Liver (tissue), 9 donors: ENCODE measurements around the gene NEK5. TPM values are rescaled to one million over a fixed set of nuclear protein-coding genes. Genes with fewer than 3 reads are reported as not detected.

Source experiments
- DNase-seq: peaks from one replicate; pipeline ENCODE4 v3.0.0-alpha.2; 2017; ENCODE audit warnings: low spot score
- H3K27ac ChIP-seq, 2 donors: one replicate each; pipeline ENCODE4 v1.7.0; 2013; ENCODE audit warnings: inconsistent platforms in 2 of 2, low read length in 2 of 2, control low read depth in 1 of 2, low read depth in 1 of 2, mild to moderate bottlenecking in 1 of 2
- H3K27me3 ChIP-seq, 4 donors: one replicate each; pipeline versions ENCODE4 v1.6.1 to v1.7.0; 2013; ENCODE audit warnings: low read length in 3 of 4, inconsistent platforms in 1 of 4, mild to moderate bottlenecking in 1 of 4, moderate library complexity in 1 of 4; ENCODE audit not compliant: control insufficient read depth in 4 of 4, insufficient read depth in 4 of 4
- H3K36me3 ChIP-seq, 4 donors: one replicate each; pipeline versions ENCODE4 v1.6.1 to v1.7.0; 2013; ENCODE audit warnings: low read length in 3 of 4, mild to moderate bottlenecking in 3 of 4, low read depth in 1 of 4, moderate library complexity in 1 of 4; ENCODE audit not compliant: control insufficient read depth in 4 of 4, insufficient read depth in 3 of 4
- H3K4me1 ChIP-seq, 4 donors: one replicate each; pipeline versions ENCODE4 v1.6.1 to v1.7.0; 2013; ENCODE audit warnings: low read length in 3 of 4, mild to moderate bottlenecking in 3 of 4, moderate library complexity in 1 of 4; ENCODE audit not compliant: control insufficient read depth in 4 of 4, insufficient read depth in 4 of 4
- H3K4me3 ChIP-seq, 3 donors: one replicate each; pipeline versions ENCODE4 v1.6.1 to v1.7.0; 2013; ENCODE audit warnings: low read length in 3 of 3, control low read depth in 1 of 3, low read depth in 1 of 3, mild to moderate bottlenecking in 1 of 3
- H3K9ac ChIP-seq, 2 donors: one replicate each; pipeline ENCODE4 v1.7.0; 2013; ENCODE audit warnings: low read length in 2 of 2, mild to moderate bottlenecking in 2 of 2, moderate library complexity in 2 of 2, control low read depth in 1 of 2, low read depth in 1 of 2
- H3K9me3 ChIP-seq, 4 donors: one replicate each; pipeline versions ENCODE4 v1.6.1 to v1.7.0; 2013; ENCODE audit warnings: low read length in 3 of 4; ENCODE audit not compliant: control insufficient read depth in 4 of 4
- ATF3 ChIP-seq: IDR thresholded peaks from 2 replicates; pipeline ENCODE4 v1.6.1; 2016; ENCODE audit warnings: antibody characterized with exemption
- EGR1 ChIP-seq, 2 donors: IDR thresholded peaks; 2 replicates each; pipeline ENCODE4 v1.6.1; 2016 to 2018; ENCODE audit warnings: antibody characterized with exemption in 2 of 2, low read depth in 2 of 2
- GABPA ChIP-seq, 2 donors: IDR thresholded peaks in 1 of 2; conservative IDR thresholded peaks in 1 of 2; 2 replicates each; pipeline ENCODE4 v1.6.1; 2016; ENCODE audit warnings: antibody characterized with exemption in 2 of 2, mild to moderate bottlenecking in 1 of 2, moderate library complexity in 1 of 2
- HNF4A ChIP-seq, 2 donors: conservative IDR thresholded peaks; 2 replicates each; pipeline ENCODE4 v1.6.1; 2016; ENCODE audit warnings: antibody characterized with exemption in 2 of 2, mild to moderate bottlenecking in 2 of 2
- JUND ChIP-seq, 2 donors: IDR thresholded peaks; 2 replicates each; pipeline ENCODE4 v1.6.1; 2016; ENCODE audit warnings: antibody characterized with exemption in 2 of 2
- MAX ChIP-seq: IDR thresholded peaks from 2 replicates; pipeline ENCODE4 v1.6.1; 2016; ENCODE audit warnings: antibody characterized with exemption
- RAD21 ChIP-seq, 2 donors: IDR thresholded peaks; 2 replicates each; pipeline ENCODE4 v1.6.1; 2016; ENCODE audit warnings: antibody characterized with exemption in 2 of 2, mild to moderate bottlenecking in 2 of 2
- REST ChIP-seq: IDR thresholded peaks from 2 replicates; pipeline ENCODE4 v1.6.1; 2016; ENCODE audit warnings: antibody characterized with exemption, mild to moderate bottlenecking
- SP1 ChIP-seq: IDR thresholded peaks from 2 replicates; pipeline ENCODE4 v1.6.1; 2018; ENCODE audit warnings: antibody characterized with exemption, mild to moderate bottlenecking
- TAF1 ChIP-seq: conservative IDR thresholded peaks from 2 replicates; pipeline ENCODE4 v1.6.1; 2016; ENCODE audit warnings: antibody characterized with exemption, mild to moderate bottlenecking
- YY1 ChIP-seq: IDR thresholded peaks from 2 replicates; pipeline ENCODE4 v1.6.1; 2016; ENCODE audit warnings: antibody characterized with exemption, mild to moderate bottlenecking
- WGBS: extraction: QIAGEN DNeasy Blood & Tissue Kit; methylation state at CpG from one replicate; pipeline ENCODE4 v1.1.7; 2013; 5-methylcytosine and 5-hydroxymethylcytosine counted together
- polyA plus RNA-seq, 2 donors: library from polyadenylated mRNA; stranded (reverse) in 1 of 2; unstranded in 1 of 2; fragments of 200-250 nt in 1 of 2; fragments of >200 nt in 1 of 2; fragmentation: Nextera tagmentation in 1 of 2; extraction: Ambion mirVana in 1 of 2; gene quantifications; one replicate each; pipeline versions ENCODE4 v1.2.1 to v1.2.3, GENCODE V29; 2013 to 2015
- total RNA-seq, 2 donors: library from RNA; depleted of rRNA; stranded (reverse); fragments of >200 nt; gene quantifications; one replicate each; pipeline ENCODE4 v1.2.3, GENCODE V29; 2014
- donor health status: healthy.
- donor health status: healthy.
- donor health status: healthy.
- donor health status: healthy.
- donor health status: healthy.

NEK5 gene
- total and polyA plus RNA-seq, 4 donors = 0.08 to 0.63 (median 0.23) TPM; not detected in 1

- Histone ChIP-seq H3K27me3 (no peaks in the 10 kb centered on the region), H3K27ac (peak within 1 kb of the TSS; percentile 46 to 64), H3K9me3 (no peaks in the 10 kb centered on the region), H3K36me3 (no peaks in the 10 kb centered on the region), H3K4me1 (peaks cover 0 to 17% (median 4%) of the 10 kb centered on the region in 4 donors), H3K9ac (peak within 1 kb of the TSS; percentile 49 to 72), H3K4me3 (peak within 1 kb of the TSS; percentile 56 to 91 (median 69))
- peak; percentile 60 for DNase-seq
- 2% methylated on average over 74 of the region's 74 CpGs for WGBS
- TF ChIP-seq TAF1 = no peak
- TF ChIP-seq RAD21 (IDR thresholded peaks at IDR 0.05) = peak in 1 of 2 donors; percentile 4
- TF ChIP-seq REST = no peak
- TF ChIP-seq MAX = peak; percentile 90
- peak; percentile 18 for TF ChIP-seq SP1
- TF ChIP-seq EGR1 (IDR thresholded peaks at IDR 0.05; ENCODE audit: low read depth in 2 of 2) = no peak
- no peak for TF ChIP-seq JUND (IDR thresholded peaks at IDR 0.05)
- TF ChIP-seq GABPA (IDR thresholded peaks at IDR 0.05 in 1 of 2, conservative IDR thresholded peaks at IDR 0.05 in 1 of 2) = no peak
- TF ChIP-seq HNF4A (conservative IDR thresholded peaks at IDR 0.05) = no peak
Measured at GRCh38 chr13:52159159-52159982, 30.5 kb upstream of the NEK5 start, which contains the start of gene NEK3. Gene NEK3 (minus strand): TSS chr13:52159597. CDS start chr13:52156191, 3,406 bp downstream.

- Histone ChIP-seq H3K36me3 (no peaks in the 10 kb centered on the region), H3K27me3 (no peaks in the 10 kb centered on the region), H3K4me3 (peak overlapping the region; percentile 56 to 91 (median 69)), H3K27ac (peak overlapping the region; percentile 46 to 64), H3K9me3 (no peaks in the 10 kb centered on the region), H3K9ac (peak overlapping the region; percentile 49 to 72), H3K4me1 (peaks cover 0 to 17% (median 4%) of the 10 kb centered on the region in 4 donors)
- peak; percentile 41 for DNase-seq
- TF ChIP-seq EGR1 (IDR thresholded peaks at IDR 0.05; ENCODE audit: low read depth in 2 of 2) (no peak), REST (peak; percentile 20), ATF3 (no peak), YY1 (peak; percentile 25)
- 18% methylated on average over 17 of the region's 17 CpGs for WGBS
Measured at GRCh38 chr13:52158629-52159158, 29.8 kb upstream of the NEK5 start.
